ENCODE measurements around the gene TPM3.
"Not testable (repeated sequence)": the region's sequence is repeated elsewhere in the genome, so short reads cannot be mapped to it uniquely, and the experiment has no call there.

TPM3 gene

DNA sequence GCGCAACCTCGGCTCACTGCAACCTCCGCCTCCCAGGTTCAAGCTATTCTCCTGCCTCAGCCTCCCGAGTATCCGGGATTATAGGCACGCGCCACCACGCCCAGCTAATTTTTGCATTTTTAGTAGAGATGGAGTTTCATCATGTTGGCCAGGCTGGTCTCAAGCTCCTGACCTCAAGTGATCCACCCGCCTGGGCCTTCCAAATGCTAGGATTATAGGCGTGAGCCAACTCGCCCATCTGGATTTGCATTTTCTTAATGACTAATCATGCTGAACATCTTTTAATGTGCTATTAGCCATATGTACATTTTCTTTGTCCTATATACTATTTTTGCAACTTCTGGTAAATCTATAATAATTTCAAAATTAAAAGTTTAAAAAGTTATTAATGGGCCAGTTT lies 68.7 kb downstream of the TPM3 start:
- H3K36me3 ChIP-seq (replicated peaks in 1 of 2; ENCODE audit: control insufficient read depth in 2 of 2, insufficient read depth in 2 of 2, low read length in 2 of 2); H2BK120ac ChIP-seq (ENCODE audit: low read depth, low read length); H3K79me1 ChIP-seq (ENCODE audit: low read depth, low read length); H3K18ac ChIP-seq (ENCODE audit: low read length); H2BK15ac ChIP-seq (ENCODE audit: low read length); H2BK12ac ChIP-seq (ENCODE audit: low read length); H2BK5ac ChIP-seq (ENCODE audit: low read length); H3K9ac ChIP-seq (ENCODE audit: low read depth, low read length, poor library complexity); H3K4me3 ChIP-seq (ENCODE audit: low read length in 2 of 2); H4K91ac ChIP-seq (ENCODE audit: low read depth, low read length, poor library complexity); H3K4me2 ChIP-seq (ENCODE audit: insufficient read depth, low read length, poor library complexity, severe bottlenecking); H3K23ac ChIP-seq (ENCODE audit: low read depth, low read length, poor library complexity); H3K4me1 ChIP-seq (ENCODE audit: control insufficient read depth in 2 of 2, insufficient read depth in 1 of 2, low read depth in 1 of 2, low read length in 2 of 2); H3K27ac ChIP-seq (replicated peaks; ENCODE audit: low read length); H3K14ac ChIP-seq (ENCODE audit: low read length); H4K8ac ChIP-seq (ENCODE audit: low read depth, low read length); H2AFZ ChIP-seq (ENCODE audit: low read length); H3K27me3 ChIP-seq (ENCODE audit: control insufficient read depth in 3 of 3, insufficient read depth in 3 of 3, low read depth in 1 of 3, low read length in 3 of 3); H3K9me3 ChIP-seq (replicated peaks in 1 of 2; ENCODE audit: control insufficient read depth in 2 of 2, insufficient read depth in 1 of 2, low read depth in 1 of 2, low read length in 2 of 2); H3K4ac ChIP-seq (ENCODE audit: low read length); H2AK5ac ChIP-seq (ENCODE audit: low read depth, low read length); DNase-seq (ENCODE audit: low spot score): not testable (repeated sequence)
- no CpG with 5 or more reads among the region's 11 CpGs for WGBS, 2 donors (ENCODE audit: extremely low coverage in 2 of 2, insufficient read length in 2 of 2, insufficient replicate concordance in 1 of 2)

DNA sequence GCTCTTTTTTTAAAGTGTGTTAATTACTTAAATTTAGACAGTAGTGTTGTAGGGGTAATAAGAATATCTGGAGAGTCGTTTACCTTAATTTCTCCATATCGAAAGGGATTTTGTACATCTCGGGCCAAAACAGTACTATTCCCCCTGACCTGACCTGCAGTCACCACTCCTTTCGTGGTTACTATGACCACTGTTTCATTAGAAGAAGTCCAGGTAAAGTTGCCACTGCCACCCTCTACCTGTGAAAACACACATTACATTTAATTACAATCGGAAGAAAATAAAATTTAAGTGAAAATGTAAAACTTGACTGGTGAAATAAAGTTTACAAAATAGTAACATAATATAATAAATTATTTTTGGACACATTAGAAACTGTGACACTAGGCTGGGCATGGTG lies 74.3 kb downstream of the TPM3 start:
- Histone ChIP-seq H2AFZ (ENCODE audit: low read length) (no peak overlapping the region), H2BK5ac (ENCODE audit: low read length) (no peak overlapping the region), H4K8ac (ENCODE audit: low read depth, low read length) (no peak overlapping the region), H3K4ac (ENCODE audit: low read length) (no peak overlapping the region), H4K91ac (ENCODE audit: low read depth, low read length, poor library complexity) (no peak overlapping the region), H3K9ac (ENCODE audit: low read depth, low read length, poor library complexity) (no peak overlapping the region), H3K4me1 (ENCODE audit: control insufficient read depth in 2 of 2, insufficient read depth in 1 of 2, low read depth in 1 of 2, low read length in 2 of 2) (peaks cover 0 to 4% of the 10 kb centered on the region in 2 donors), H3K23ac (ENCODE audit: low read depth, low read length, poor library complexity) (no peak overlapping the region), H2BK120ac (ENCODE audit: low read depth, low read length) (no peak overlapping the region), H3K36me3 (replicated peaks in 1 of 2; ENCODE audit: control insufficient read depth in 2 of 2, insufficient read depth in 2 of 2, low read length in 2 of 2) (no peaks in the 10 kb centered on the region), H3K14ac (ENCODE audit: low read length) (no peak overlapping the region), H3K4me2 (ENCODE audit: insufficient read depth, low read length, poor library complexity, severe bottlenecking) (no peak overlapping the region), H2AK5ac (ENCODE audit: low read depth, low read length) (no peak overlapping the region), H2BK15ac (ENCODE audit: low read length) (no peak overlapping the region), H3K27ac (replicated peaks; ENCODE audit: low read length) (no peak overlapping the region), H2BK12ac (ENCODE audit: low read length) (no peak overlapping the region), H3K4me3 (ENCODE audit: low read length in 2 of 2) (no peak overlapping the region), H3K79me1 (ENCODE audit: low read depth, low read length) (no peaks in the 10 kb centered on the region), H3K18ac (ENCODE audit: low read length) (no peak overlapping the region), H3K27me3 (ENCODE audit: control insufficient read depth in 3 of 3, insufficient read depth in 3 of 3, low read depth in 1 of 3, low read length in 3 of 3) (no peaks in the 10 kb centered on the region), H3K9me3 (replicated peaks in 1 of 2; ENCODE audit: control insufficient read depth in 2 of 2, insufficient read depth in 1 of 2, low read depth in 1 of 2, low read length in 2 of 2) (no peaks in the 10 kb centered on the region)
- DNase-seq (ENCODE audit: low spot score), result no peak
- WGBS, 2 donors (ENCODE audit: extremely low coverage in 2 of 2, insufficient read length in 2 of 2, insufficient replicate concordance in 1 of 2), result no CpG with 5 or more reads among the region's 5 CpGs

DNA sequence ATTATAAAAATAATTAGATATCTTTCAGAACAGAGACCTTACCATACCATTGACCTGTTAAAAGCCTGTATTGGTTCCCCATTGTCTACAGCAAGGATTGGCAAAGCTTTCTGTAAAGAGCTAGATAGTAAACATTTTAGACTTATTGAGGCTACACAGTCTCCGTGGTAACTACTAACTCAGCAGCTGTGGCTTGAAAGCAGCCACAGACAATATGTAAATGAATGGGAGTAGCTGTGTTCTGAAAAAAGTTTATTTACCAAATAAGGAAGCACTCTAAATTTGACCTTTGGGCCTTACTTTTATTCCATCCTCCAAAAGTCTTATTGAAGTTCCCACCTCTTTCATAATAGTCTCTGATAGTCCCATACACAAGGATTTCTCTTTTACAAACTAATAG lies 76.7 kb downstream of the TPM3 start:
- H3K9ac ChIP-seq (ENCODE audit: low read depth, low read length, poor library complexity), result no peak overlapping the region
- H2BK5ac ChIP-seq (ENCODE audit: low read length), result no peak overlapping the region
- peaks cover 0 to 4% of the 10 kb centered on the region in 2 donors for H3K4me1 ChIP-seq (ENCODE audit: control insufficient read depth in 2 of 2, insufficient read depth in 1 of 2, low read depth in 1 of 2, low read length in 2 of 2)
- no peak overlapping the region for H3K4ac ChIP-seq (ENCODE audit: low read length)
- H3K27ac ChIP-seq (replicated peaks; ENCODE audit: low read length), result no peak overlapping the region
- H2BK12ac ChIP-seq (ENCODE audit: low read length), result no peak overlapping the region
- H2BK15ac ChIP-seq (ENCODE audit: low read length), result no peak overlapping the region
- H3K14ac ChIP-seq (ENCODE audit: low read length), result no peak overlapping the region
- H3K4me2 ChIP-seq (ENCODE audit: insufficient read depth, low read length, poor library complexity, severe bottlenecking), result no peak overlapping the region
- no peaks in the 10 kb centered on the region for H3K36me3 ChIP-seq (replicated peaks in 1 of 2; ENCODE audit: control insufficient read depth in 2 of 2, insufficient read depth in 2 of 2, low read length in 2 of 2)
- H2AFZ ChIP-seq (ENCODE audit: low read length), result no peak overlapping the region
- no peaks in the 10 kb centered on the region for H3K9me3 ChIP-seq (replicated peaks in 1 of 2; ENCODE audit: control insufficient read depth in 2 of 2, insufficient read depth in 1 of 2, low read depth in 1 of 2, low read length in 2 of 2)
- no peak overlapping the region for H4K8ac ChIP-seq (ENCODE audit: low read depth, low read length)
- no peak overlapping the region for H4K91ac ChIP-seq (ENCODE audit: low read depth, low read length, poor library complexity)
- no CpG with 5 or more reads among the region's 1 CpG for WGBS, 2 donors (ENCODE audit: extremely low coverage in 2 of 2, insufficient read length in 2 of 2, insufficient replicate concordance in 1 of 2)
- no peak overlapping the region for H2AK5ac ChIP-seq (ENCODE audit: low read depth, low read length)
- no peaks in the 10 kb centered on the region for H3K27me3 ChIP-seq (ENCODE audit: control insufficient read depth in 3 of 3, insufficient read depth in 3 of 3, low read depth in 1 of 3, low read length in 3 of 3)
- H3K4me3 ChIP-seq (ENCODE audit: low read length in 2 of 2), result no peak overlapping the region
- no peak overlapping the region for H3K18ac ChIP-seq (ENCODE audit: low read length)
- H3K79me1 ChIP-seq (ENCODE audit: low read depth, low read length), result no peaks in the 10 kb centered on the region
- DNase-seq (ENCODE audit: low spot score), result no peak
- H2BK120ac ChIP-seq (ENCODE audit: low read depth, low read length), result no peak overlapping the region
- no peak overlapping the region for H3K23ac ChIP-seq (ENCODE audit: low read depth, low read length, poor library complexity)

Small RNA genes within 50 kb of the gene (small RNA-seq; reads per million reads assigned to genes)
- gene MIR190B (ENCODE audit: insufficient read depth), result 12.6 reads per million, percentile 66 among the genes with 10 or more reads in this experiment
